HepG2 (cell line): ENCODE data around the gene AREL1. TPM values are rescaled to one million over a fixed set of nuclear protein-coding genes. Genes with fewer than 3 reads are reported as not detected.

Experiments
- ATAC-seq: fragments of 200-7000 bp; cut with Tn5 transposase; 3 replicates; pipeline ENCODE4 v1.9.1; 2020; ENCODE audit warnings: mild to moderate bottlenecking, moderate library complexity
- BruUV-seq: library from RNA; stranded (reverse); fragments of 400-500 nt; replicated peaks from 2 replicates; lab custom pipeline; 2021; lab: Mats Ljungman, UMichigan
- CTCF ChIA-PET: fragments of 300-600 bp; formaldehyde crosslinking; extraction: SDS; loops from one replicate; lab custom pipeline; 2021; ENCODE audit warnings: low total read pairs, inconsistent platforms, low intra/inter-chr PET ratio; lab: Yijun Ruan, JAX
- POLR2A ChIA-PET: fragments of 350-600 bp; sonication (Branson Sonifier 250); formaldehyde crosslinking; loops from one replicate; lab custom pipeline; 2020; ENCODE audit warnings: antibody characterized with exemption, inconsistent platforms; lab: Yijun Ruan, JAX
- DNase-seq: peaks from one replicate; pipeline ENCODE4 v3.0.0-alpha.2; 2015; ENCODE audit warnings: low spot score
- FAIRE-seq: peaks from 3 replicates; lab custom pipeline; 2011; peaks lifted over from hg19 to GRCh38; lab: Jason Lieb, UNC
- H2AFZ ChIP-seq: one replicate; pipeline ENCODE4 v1.6.1; 2011; ENCODE audit warnings: low read length, inconsistent platforms
- H3K27ac ChIP-seq: fragments of 300-600 bp; 3 replicates; pipeline ENCODE4 v1.8.0; 2011; ENCODE audit warnings: mixed run types, mild to moderate bottlenecking, mixed read lengths, low read length, inconsistent platforms; ENCODE audit not compliant: insufficient read depth; ENCODE audit errors: extremely low read length
- H3K27me3 ChIP-seq, 2 experiments: fragments of 200-600 bp in 1 of 2; 2 replicates in 1 of 2; 3 replicates in 1 of 2; pipeline versions ENCODE4 v1.6.0 to v1.8.0; 2011; ENCODE audit warnings: low read length in 2 of 2, mild to moderate bottlenecking in 2 of 2, moderate library complexity in 2 of 2, inconsistent platforms in 1 of 2; ENCODE audit not compliant: insufficient read depth in 2 of 2, control insufficient read depth in 1 of 2
- H3K36me3 ChIP-seq, 2 experiments: fragments of 200-600 bp in 1 of 2; replicated peaks in 1 of 2; 2 replicates in 1 of 2; 3 replicates in 1 of 2; pipeline versions ENCODE4 v1.5.1 to v1.8.0; 2011; ENCODE audit warnings: low read length in 2 of 2, inconsistent platforms in 1 of 2; ENCODE audit not compliant: insufficient read depth in 2 of 2, control insufficient read depth in 1 of 2
- H3K4me1 ChIP-seq: 2 replicates; pipeline ENCODE4 v1.5.1; 2012; ENCODE audit warnings: low read length, inconsistent platforms; ENCODE audit not compliant: insufficient read depth
- H3K4me2 ChIP-seq: 2 replicates; pipeline ENCODE4 v1.6.0; 2011; ENCODE audit warnings: low read depth, low read length, inconsistent platforms
- H3K4me3 ChIP-seq, 3 experiments: fragments of 200-600 bp in 1 of 3; sonication (generic), shearing (Covaris generic) in 1 of 3; replicated peaks in 1 of 3; 2 replicates each; pipeline ENCODE4 v1.5.1; 2011 to 2016; ENCODE audit warnings: low read length in 3 of 3, inconsistent platforms in 2 of 3, low read depth in 2 of 3, mild to moderate bottlenecking in 2 of 3, control low read depth in 1 of 3, mixed read lengths in 1 of 3; ENCODE audit not compliant: insufficient read depth in 1 of 3
- H3K79me2 ChIP-seq: one replicate; pipeline ENCODE4 v1.6.1; 2011; ENCODE audit warnings: low read length, inconsistent platforms; ENCODE audit not compliant: insufficient read depth
- H3K9ac ChIP-seq: 2 replicates; pipeline ENCODE4 v1.6.0; 2011; ENCODE audit warnings: mild to moderate bottlenecking, low read depth, low read length, inconsistent platforms; ENCODE audit not compliant: insufficient read depth
- H3K9me3 ChIP-seq: 2 replicates; pipeline ENCODE4 v1.5.1; 2012; ENCODE audit warnings: mild to moderate bottlenecking, low read length
- H4K20me1 ChIP-seq: 2 replicates; pipeline ENCODE4 v1.6.0; 2011; ENCODE audit warnings: inconsistent platforms, mild to moderate bottlenecking, low read length, moderate library complexity; ENCODE audit not compliant: insufficient read depth
- AHR ChIP-seq: IDR thresholded peaks from 2 replicates; pipeline ENCODE4 v1.6.1; 2018; ENCODE audit warnings: missing genetic modification reagents, missing compliant biosample characterization
- ELF1 ChIP-seq: sonication (generic); formaldehyde crosslinking; IDR thresholded peaks from 2 replicates; pipeline ENCODE4 v1.4.0; 2020; ENCODE audit warnings: missing genetic modification reagents
- HNRNPH1 ChIP-seq: fragments of 200-400 bp; formaldehyde crosslinking; optimal IDR thresholded peaks from 2 replicates; pipeline ENCODE3; 2017; ENCODE audit warnings: mild to moderate bottlenecking, low read depth, low read length
- HOMEZ ChIP-seq: IDR thresholded peaks from 2 replicates; pipeline ENCODE4 v1.6.1; 2016; ENCODE audit warnings: low read depth
- KLF9 ChIP-seq: IDR thresholded peaks from 2 replicates; pipeline ENCODE4 v1.6.1; 2016; ENCODE audit warnings: low read depth
- RBM39 ChIP-seq: fragments of 200-400 bp; formaldehyde crosslinking; IDR thresholded peaks from one replicate; pipeline ENCODE4 v1.6.1; 2018; ENCODE audit warnings: antibody characterized with exemption, mild to moderate bottlenecking, low read depth, low read length; ENCODE audit not compliant: poor library complexity, severe bottlenecking
- SNAPC5 ChIP-seq: sonication (generic); formaldehyde crosslinking; IDR thresholded peaks from 2 replicates; pipeline ENCODE4 v1.8.1; 2023; ENCODE audit warnings: mild to moderate bottlenecking, missing genetic modification reagents, borderline replicate concordance
- ZBTB2 ChIP-seq: sonication (generic); formaldehyde crosslinking; IDR thresholded peaks from 2 replicates; pipeline ENCODE4 v1.8.0; 2022; ENCODE audit warnings: low read depth, missing genetic modification reagents
- ZNF180 ChIP-seq: sonication (generic); formaldehyde crosslinking; IDR thresholded peaks from 2 replicates; pipeline ENCODE4 v1.4.0; 2020; ENCODE audit warnings: low read depth, missing genetic modification reagents, borderline replicate concordance
- ZNF232 ChIP-seq: sonication (generic); formaldehyde crosslinking; IDR thresholded peaks from 2 replicates; pipeline ENCODE4 v1.4.0; 2020; ENCODE audit warnings: missing genetic modification reagents, borderline replicate concordance
- ZNF747 ChIP-seq: sonication (generic); formaldehyde crosslinking; IDR thresholded peaks from 2 replicates; pipeline ENCODE4 v1.8.1; 2023; ENCODE audit warnings: missing genetic modification reagents, mild to moderate bottlenecking, borderline replicate concordance
- ZNF792 ChIP-seq: IDR thresholded peaks from 2 replicates; pipeline ENCODE4 v1.6.1; 2016
- WGBS: methylation state at CpG from one replicate; pipeline ENCODE4 v1.1.6; 2017; ENCODE audit warnings: low lambda C conversion rate; 5-methylcytosine and 5-hydroxymethylcytosine counted together
- in situ Hi-C: cut with HindIII; loops from 2 replicates; pipeline ENCODE4 v1.10.0; 2017; ENCODE audit warnings: low pct_unique_long_range_greater_than_20kb; ENCODE audit not compliant: extremely low pct_ligation_motif_present
- intact Hi-C: fragments of 100-400 bp; cut with micrococcal nuclease; formaldehyde crosslinking; loops from one replicate; pipeline ENCODE4 v1.10.0; 2022; ENCODE audit not compliant: unreplicated experiment
- polyA plus RNA-seq, 8 experiments: library from polyadenylated mRNA; depleted of rRNA in 3 of 8; stranded (reverse) in 7 of 8; unstranded in 1 of 8; fragments of >200 nt; fragmentation: Illumina TruSeq in 4 of 8; extraction: Trizol in 4 of 8; gene quantifications; 2 replicates each; pipeline versions ENCODE4 v1.2.1 to v1.2.3, GENCODE V29; 2011 to 2016; ENCODE audit warnings: low read depth in 4 of 8, missing spikeins in 1 of 8, mixed read lengths in 1 of 8; ENCODE audit not compliant: insufficient read depth in 1 of 8
- total RNA-seq, 5 experiments: library from RNA; depleted of rRNA; stranded (reverse); fragments of >200 nt; fragmentation: Illumina TruSeq; extraction: Trizol; gene quantifications; 2 replicates each; pipeline ENCODE4 v1.2.3, GENCODE V29; 2016; ENCODE audit warnings: low read depth in 1 of 5
- TF ChIP-seq, protein P1 (sequence below): IDR thresholded peaks from 2 replicates; pipeline ENCODE4 v1.6.1; 2018; ENCODE audit warnings: missing genetic modification reagents, mild to moderate bottlenecking, missing compliant biosample characterization
- TF ChIP-seq, protein P2 (sequence below): sonication (generic); formaldehyde crosslinking; IDR thresholded peaks from 2 replicates; pipeline ENCODE4 v1.4.0; 2020; ENCODE audit warnings: mild to moderate bottlenecking, missing genetic modification reagents, borderline replicate concordance

The AREL1 gene
- total and polyA plus RNA-seq, 2 of the 13 experiments (the other 11 are each of a cell fraction or from before 2014, with no cell fraction given), result 21.3 to 25.4 TPM

GRCh38 chr14:74697543-74697942 lies 15.3 kb downstream of the AREL1 start (continued):
- TF ChIP-seq HOMEZ, result no peak
- TF ChIP-seq AHR (CRISPR knock-in tag), result no peak

GRCh38 chr14:74697011-74697410 lies 15.9 kb downstream of the AREL1 start:
- BruUV-seq, result no TSS peak
- no peak for DNase-seq
- CTCF ChIA-PET, result no interaction called here
- H2AFZ ChIP-seq, result no peak overlapping the region
- WGBS, result 79% methylated on average over 1 of the region's 1 CpG
- no peak overlapping the region for H3K9ac ChIP-seq
- H3K79me2 ChIP-seq, result peaks cover 14% of the 10 kb centered on the region
- no peak overlapping the region for H3K4me2 ChIP-seq
- H3K27me3 ChIP-seq, result no peaks in the 10 kb centered on the region
- POLR2A ChIA-PET, result no interaction called here
- in situ Hi-C loops, result no loop called here
- no peaks in the 10 kb centered on the region for H3K4me1 ChIP-seq
- no peaks in the 10 kb centered on the region for H4K20me1 ChIP-seq
- H3K36me3 ChIP-seq, result peaks cover 5 to 9% of the 10 kb centered on the region in 2 experiments; a peak in 3 of 5 replicates
- H3K9me3 ChIP-seq, result no peaks in the 10 kb centered on the region
- intact Hi-C loops, result no loop called here
- FAIRE-seq, result no peak
- H3K4me3 ChIP-seq, result no peak overlapping the region
- ATAC-seq, result no peak
- no peak overlapping the region for H3K27ac ChIP-seq
- TF ChIP-seq, protein P1, sequence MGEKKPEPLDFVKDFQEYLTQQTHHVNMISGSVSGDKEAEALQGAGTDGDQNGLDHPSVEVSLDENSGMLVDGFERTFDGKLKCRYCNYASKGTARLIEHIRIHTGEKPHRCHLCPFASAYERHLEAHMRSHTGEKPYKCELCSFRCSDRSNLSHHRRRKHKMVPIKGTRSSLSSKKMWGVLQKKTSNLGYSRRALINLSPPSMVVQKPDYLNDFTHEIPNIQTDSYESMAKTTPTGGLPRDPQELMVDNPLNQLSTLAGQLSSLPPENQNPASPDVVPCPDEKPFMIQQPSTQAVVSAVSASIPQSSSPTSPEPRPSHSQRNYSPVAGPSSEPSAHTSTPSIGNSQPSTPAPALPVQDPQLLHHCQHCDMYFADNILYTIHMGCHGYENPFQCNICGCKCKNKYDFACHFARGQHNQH, result no peak
- no peak for TF ChIP-seq ZNF232
- no peak for TF ChIP-seq ELF1 (CRISPR knock-in tag)
- no peak for TF ChIP-seq ZNF180 (CRISPR knock-in tag)
- no peak for TF ChIP-seq HNRNPH1
- no peak for TF ChIP-seq ZBTB2 (CRISPR knock-in tag)
- no peak for TF ChIP-seq KLF9 (CRISPR knock-in tag)
- TF ChIP-seq RBM39, result no peak
- TF ChIP-seq SNAPC5 (CRISPR knock-in tag), result no peak
- no peak for TF ChIP-seq ZNF747 (CRISPR knock-in tag)
- TF ChIP-seq ZNF792 (CRISPR knock-in tag), result no peak
- TF ChIP-seq, protein P2, sequence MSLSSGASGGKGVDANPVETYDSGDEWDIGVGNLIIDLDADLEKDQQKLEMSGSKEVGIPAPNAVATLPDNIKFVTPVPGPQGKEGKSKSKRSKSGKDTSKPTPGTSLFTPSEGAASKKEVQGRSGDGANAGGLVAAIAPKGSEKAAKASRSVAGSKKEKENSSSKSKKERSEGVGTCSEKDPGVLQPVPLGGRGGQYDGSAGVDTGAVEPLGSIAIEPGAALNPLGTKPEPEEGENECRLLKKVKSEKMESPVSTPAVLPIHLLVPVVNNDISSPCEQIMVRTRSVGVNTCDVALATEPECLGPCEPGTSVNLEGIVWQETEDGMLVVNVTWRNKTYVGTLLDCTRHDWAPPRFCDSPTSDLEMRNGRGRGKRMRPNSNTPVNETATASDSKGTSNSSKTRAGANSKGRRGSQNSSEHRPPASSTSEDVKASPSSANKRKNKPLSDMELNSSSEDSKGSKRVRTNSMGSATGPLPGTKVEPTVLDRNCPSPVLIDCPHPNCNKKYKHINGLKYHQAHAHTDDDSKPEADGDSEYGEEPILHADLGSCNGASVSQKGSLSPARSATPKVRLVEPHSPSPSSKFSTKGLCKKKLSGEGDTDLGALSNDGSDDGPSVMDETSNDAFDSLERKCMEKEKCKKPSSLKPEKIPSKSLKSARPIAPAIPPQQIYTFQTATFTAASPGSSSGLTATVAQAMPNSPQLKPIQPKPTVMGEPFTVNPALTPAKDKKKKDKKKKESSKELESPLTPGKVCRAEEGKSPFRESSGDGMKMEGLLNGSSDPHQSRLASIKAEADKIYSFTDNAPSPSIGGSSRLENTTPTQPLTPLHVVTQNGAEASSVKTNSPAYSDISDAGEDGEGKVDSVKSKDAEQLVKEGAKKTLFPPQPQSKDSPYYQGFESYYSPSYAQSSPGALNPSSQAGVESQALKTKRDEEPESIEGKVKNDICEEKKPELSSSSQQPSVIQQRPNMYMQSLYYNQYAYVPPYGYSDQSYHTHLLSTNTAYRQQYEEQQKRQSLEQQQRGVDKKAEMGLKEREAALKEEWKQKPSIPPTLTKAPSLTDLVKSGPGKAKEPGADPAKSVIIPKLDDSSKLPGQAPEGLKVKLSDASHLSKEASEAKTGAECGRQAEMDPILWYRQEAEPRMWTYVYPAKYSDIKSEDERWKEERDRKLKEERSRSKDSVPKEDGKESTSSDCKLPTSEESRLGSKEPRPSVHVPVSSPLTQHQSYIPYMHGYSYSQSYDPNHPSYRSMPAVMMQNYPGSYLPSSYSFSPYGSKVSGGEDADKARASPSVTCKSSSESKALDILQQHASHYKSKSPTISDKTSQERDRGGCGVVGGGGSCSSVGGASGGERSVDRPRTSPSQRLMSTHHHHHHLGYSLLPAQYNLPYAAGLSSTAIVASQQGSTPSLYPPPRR (CRISPR knock-in tag), result no peak
